HPDE6-E6E7 (cell line): Measurements from ENCODE around the gene UBL5.
"Not testable (repeated sequence)": the region's sequence is repeated elsewhere in the genome, so short reads cannot be mapped to it uniquely, and the experiment has no call there.

ENCODE experiments used
- DNase-seq: peaks from one replicate; pipeline ENCODE4 v3.0.0; 2011; ENCODE audit warnings: missing footprints; ENCODE audit errors: extremely low spot score

Gene UBL5

GRCh38 chr19:9827289-9828238 is at the start of gene UBL5:
TSS of gene UBL5 (plus strand) at chr19:9827918. CDS start at chr19:9828338, 420 bp downstream.
- peak; percentile 93 for DNase-seq

GRCh38 chr19:9782338-9782737 is 45.4 kb upstream of the UBL5 start:
- DNase-seq, result no peak

GRCh38 chr19:9784163-9784496 is 43.6 kb upstream of the UBL5 start:
- not testable (repeated sequence) for DNase-seq

GRCh38 chr19:9785367-9786331 is 42.1 kb upstream of the UBL5 start:
- DNase-seq, result peak; percentile 91

GRCh38 chr19:9786342-9786741 is 41.4 kb upstream of the UBL5 start:
- no peak for DNase-seq

- DNase-seq, result no peak
Measured at GRCh38 chr19:9786819-9787218, 40.9 kb upstream of the UBL5 start.

- DNase-seq, result not testable (repeated sequence)
Measured at GRCh38 chr19:9788604-9789003, 39.1 kb upstream of the UBL5 start.

GRCh38 chr19:9789066-9789465 is 38.7 kb upstream of the UBL5 start:
- no peak for DNase-seq

- DNase-seq, result not testable (repeated sequence)
Measured at GRCh38 chr19:9789579-9789978, 38.1 kb upstream of the UBL5 start.

- DNase-seq, result not testable (repeated sequence)
Measured at GRCh38 chr19:9791073-9791367, 36.7 kb upstream of the UBL5 start.

GRCh38 chr19:9791552-9792205 is 36.0 kb upstream of the UBL5 start:
- DNase-seq, result peak; percentile 81

- DNase-seq, result peak; percentile 61
Measured at GRCh38 chr19:9792206-9793070, 35.3 kb upstream of the UBL5 start.

- no peak for DNase-seq
Measured at GRCh38 chr19:9793071-9793591, 34.6 kb upstream of the UBL5 start.

GRCh38 chr19:9796113-9796773 is 31.5 kb upstream of the UBL5 start:
- DNase-seq, result peak; percentile 74

- DNase-seq, result no peak
Measured at GRCh38 chr19:9797871-9798270, 29.8 kb upstream of the UBL5 start.

- DNase-seq, result no peak
Measured at GRCh38 chr19:9799162-9799561, 28.6 kb upstream of the UBL5 start.

- DNase-seq, result no peak
Measured at GRCh38 chr19:9801976-9802375, 25.7 kb upstream of the UBL5 start.

GRCh38 chr19:9806803-9807202 is 20.9 kb upstream of the UBL5 start:
- no peak for DNase-seq

- no peak for DNase-seq
Measured at GRCh38 chr19:9808855-9809824, 18.6 kb upstream of the UBL5 start.
